Panc1 (cell line): ENCODE measurements around the gene ARHGEF3. TPM values are rescaled to one million over a fixed set of nuclear protein-coding genes. Genes with fewer than 3 reads are reported as not detected.

ENCODE experiments used
- ATAC-seq: fragments of 200-7000 bp; cut with Tn5 transposase; 2 replicates; pipeline ENCODE4 v1.9.1; 2020; ENCODE audit warnings: mild to moderate bottlenecking, moderate library complexity
- BruUV-seq: library from RNA; stranded (reverse); fragments of 400-500 nt; replicated peaks from 2 replicates; lab custom pipeline; 2021; lab: Mats Ljungman, UMichigan
- CTCF ChIA-PET: fragments of 300-600 bp; sonication (Branson Sonifier 250); formaldehyde crosslinking; loops from one replicate; lab custom pipeline; 2022; ENCODE audit warnings: antibody characterized with exemption; lab: Charles Lee
- POLR2A ChIA-PET: fragments of 300-600 bp; sonication (Branson Sonifier 250); formaldehyde crosslinking; loops from one replicate; lab custom pipeline; 2022; ENCODE audit warnings: antibody characterized with exemption; lab: Charles Lee
- DNase-seq: peaks from one replicate; pipeline ENCODE4 v3.0.0-alpha.2; 2010; ENCODE audit warnings: low read depth, low spot score
- H3K27ac ChIP-seq: 2 replicates; pipeline ENCODE4 v1.5.1; 2011; ENCODE audit warnings: mild to moderate bottlenecking, low read length, inconsistent platforms
- H3K27me3 ChIP-seq: fragments of 200-500 bp; sonication (Bioruptor generic); 2 replicates; pipeline ENCODE4 v1.6.0; 2014; ENCODE audit warnings: low read length, inconsistent platforms; ENCODE audit not compliant: control insufficient read depth, insufficient read depth
- H3K36me3 ChIP-seq: fragments of 200-500 bp; sonication (Bioruptor generic); 2 replicates; pipeline ENCODE4 v1.5.1; 2014; ENCODE audit warnings: inconsistent platforms, mild to moderate bottlenecking, low read length, moderate library complexity; ENCODE audit not compliant: control insufficient read depth, insufficient read depth
- H3K4me1 ChIP-seq: 2 replicates; pipeline ENCODE4 v1.5.1; 2011; ENCODE audit warnings: inconsistent platforms, mild to moderate bottlenecking, low read length, moderate library complexity; ENCODE audit not compliant: control insufficient read depth, insufficient read depth
- H3K4me3 ChIP-seq, 2 experiments: 2 replicates each; pipeline ENCODE4 v1.5.1; 2011 to 2012; ENCODE audit warnings: low read depth in 2 of 2, low read length in 2 of 2, mild to moderate bottlenecking in 2 of 2, inconsistent platforms in 1 of 2, moderate library complexity in 1 of 2
- H3K9me3 ChIP-seq: fragments of 200-500 bp; sonication (Bioruptor generic); 2 replicates; pipeline ENCODE4 v1.5.1; 2014; ENCODE audit warnings: low read depth, mild to moderate bottlenecking, inconsistent platforms, low read length, moderate library complexity; ENCODE audit not compliant: control insufficient read depth, insufficient read depth
- CTCF ChIP-seq: fragments of 450-650 bp; IDR thresholded peaks from 2 replicates; pipeline ENCODE4 v1.5.1; 2017; ENCODE audit warnings: mild to moderate bottlenecking
- POLR2AphosphoS5 ChIP-seq: IDR thresholded peaks from 2 replicates; pipeline ENCODE4 v1.6.1; 2012; ENCODE audit warnings: mild to moderate bottlenecking, low read depth, low read length, moderate library complexity
- REST ChIP-seq, 2 experiments: IDR thresholded peaks; 2 replicates each; pipeline ENCODE4 v1.6.1; 2011 to 2012; ENCODE audit warnings: low read depth in 2 of 2, control low read depth in 1 of 2, low read length in 1 of 2, mild to moderate bottlenecking in 1 of 2, moderate library complexity in 1 of 2; ENCODE audit not compliant: insufficient read depth in 1 of 2
- SIN3A ChIP-seq: IDR thresholded peaks from 2 replicates; pipeline ENCODE4 v1.6.1; 2012; ENCODE audit warnings: low read depth, mild to moderate bottlenecking, low read length, moderate library complexity, borderline replicate concordance; ENCODE audit not compliant: insufficient read depth
- TCF7L2 ChIP-seq: IDR thresholded peaks from 2 replicates; pipeline ENCODE4 v1.6.1; 2011; ENCODE audit warnings: mild to moderate bottlenecking, low read depth, low read length, inconsistent platforms
- in situ Hi-C: cut with HindIII; loops from 2 replicates; pipeline ENCODE4 v1.10.0; 2016; ENCODE audit warnings: low sequenced_read_pairs, low pct_unique_long_range_greater_than_20kb
- intact Hi-C: fragments of 100-400 bp; cut with micrococcal nuclease; formaldehyde crosslinking; loops from one replicate; pipeline ENCODE4 v1.10.0; 2022; ENCODE audit not compliant: unreplicated experiment
- total RNA-seq: library from RNA; stranded (reverse); gene quantifications from one replicate; pipeline ENCODE4 v1.2.1, GENCODE V29; 2021; ENCODE audit not compliant: unreplicated experiment

The ARHGEF3 gene
- total RNA-seq, 1 experiment from 2014 or later: 19.8 TPM

- no peaks in the 10 kb centered on the region; the same call in 1 of the 2 replicates for H3K4me1 ChIP-seq
- intact Hi-C loops: no loop called here
- DNase-seq (no peak), ATAC-seq (no peak; the same call in 1 of the 2 replicates)
- peaks cover 5% of the 10 kb centered on the region for H3K36me3 ChIP-seq
- H3K27ac ChIP-seq: peak overlapping the region; percentile 94
- ChIA-PET CTCF (no interaction called here), POLR2A (no interaction called here)
- no peak for TF ChIP-seq CTCF
- no peak for TF ChIP-seq REST (IDR thresholded peaks at IDR 0.05; ENCODE audit: insufficient read depth in 1 of 2, low read depth in 2 of 2, low read length in 1 of 2)
- no peak for TF ChIP-seq POLR2AphosphoS5
- TF ChIP-seq SIN3A: no peak
- no peak for TF ChIP-seq TCF7L2
- H3K4me3 ChIP-seq: peak overlapping the region; percentile 69 to 87
- in situ Hi-C loops: no loop called here
- H3K27me3 ChIP-seq: no peaks in the 10 kb centered on the region
- no peaks in the 10 kb centered on the region for H3K9me3 ChIP-seq
- no TSS peak for BruUV-seq
These were observed 119.7 kb downstream of the ARHGEF3 start for GRCh38 chr3:56681984-56682461.

- Histone ChIP-seq H3K4me3 (no peak overlapping the region; a peak in 1 of 4 replicates), H3K4me1 (no peaks in the 10 kb centered on the region; the same call in 1 of the 2 replicates), H3K36me3 (peaks cover 5% of the 10 kb centered on the region), H3K9me3 (no peaks in the 10 kb centered on the region), H3K27me3 (no peaks in the 10 kb centered on the region), H3K27ac (no peak overlapping the region)
- ChIA-PET POLR2A (no interaction called here), CTCF (no interaction called here)
- DNase-seq: no peak
- BruUV-seq: no TSS peak
- intact Hi-C loops: no loop called here
- no peak for ATAC-seq
- in situ Hi-C loops: no loop called here
- TF ChIP-seq CTCF: no peak
These were observed 121.6 kb downstream of the ARHGEF3 start for GRCh38 chr3:56680054-56680580.

Other genes with a start within 250 kb of the ARHGEF3 start
- 11.1 TPM for gene CCDC66, start 244.8 kb downstream of the ARHGEF3 start, total RNA-seq
- gene TASOR, start 118.7 kb downstream of the ARHGEF3 start, total RNA-seq: 55.6 TPM